Left lung (tissue), 10 donors: ENCODE results near the gene NWD2. TPM values are rescaled to one million over a fixed set of nuclear protein-coding genes. Genes with fewer than 3 reads are reported as not detected.

Experiments used
- ATAC-seq: fragments of 200-7000 bp; cut with Tn5 transposase; one replicate; pipeline ENCODE4 v1.9.1; 2020; ENCODE audit warnings: moderate library complexity
- DNase-seq, 4 donors: peaks; one replicate each; pipeline ENCODE4 v3.0.0-alpha.2; 2013 to 2020
- H3K27ac ChIP-seq, 2 donors: fragments of 200-600 bp; sonication (generic) in 1 of 2; one replicate each; pipeline versions ENCODE4 v1.5.0 to v1.8.0; 2020 to 2021
- H3K27me3 ChIP-seq, 2 donors: fragments of 200-600 bp; sonication (generic) in 1 of 2; one replicate each; pipeline versions ENCODE4 v1.5.0 to v1.8.0; 2020 to 2021
- H3K36me3 ChIP-seq, 2 donors: fragments of 200-600 bp; sonication (generic) in 1 of 2; one replicate each; pipeline versions ENCODE4 v1.5.0 to v1.8.0; 2020 to 2021
- H3K4me1 ChIP-seq, 2 donors: fragments of 200-600 bp; one replicate each; pipeline ENCODE4 v1.8.0; 2021
- H3K4me3 ChIP-seq, 2 donors: fragments of 200-600 bp; sonication (generic) in 1 of 2; one replicate each; pipeline versions ENCODE4 v1.5.0 to v1.8.0; 2020 to 2021; ENCODE audit warnings: mild to moderate bottlenecking in 1 of 2
- H3K9me3 ChIP-seq, 2 donors: fragments of 200-600 bp; sonication (generic) in 1 of 2; one replicate each; pipeline versions ENCODE4 v1.5.0 to v1.8.0; 2020 to 2021
- intact Hi-C, 2 donors: fragments of 100-400 bp; cut with DNase I; formaldehyde crosslinking; loops; one replicate each; pipeline versions ENCODE4 v1.11.2 to v1.14.2; 2022
- polyA plus RNA-seq, 6 donors: library from polyadenylated mRNA; unstranded; fragments of 120-200 nt; gene quantifications; one replicate each; pipeline ENCODE4 v1.2.1, GENCODE V29; 2013; ENCODE audit not compliant: insufficient read length in 6 of 6
- total RNA-seq, 2 donors: library from RNA; stranded (reverse); fragmentation: NEBNext Ultra II Directional; extraction: Animal tissue kit (Norgen Biotek cat#: 25700); gene quantifications; one replicate each; pipeline ENCODE4 v1.2.1, GENCODE V29; 2021
- TF ChIP-seq, protein P1 (sequence below), 2 donors: fragments of 200-600 bp; sonication (generic) in 1 of 2; IDR thresholded peaks; one replicate each; pipeline versions ENCODE4 v1.5.0 to v1.8.0; 2021; ENCODE audit warnings: antibody characterized with exemption in 2 of 2
- donor health status: DM: no; HTN: yes; CAD: no.
- donor health status: DM: no; HTN: no; CAD: no.

The NWD2 gene
- total and polyA plus RNA-seq, 8 donors = 0.01 to 0.03 (median 0.03) TPM; not detected in 3

GRCh38 chr4:37381040-37381668, 136.6 kb downstream of the NWD2 start:
- H3K9me3 ChIP-seq = no peaks in the 10 kb centered on the region
- no peaks in the 10 kb centered on the region for H3K4me1 ChIP-seq
- DNase-seq (no peak), ATAC-seq (no peak)
- TF ChIP-seq, protein P1, sequence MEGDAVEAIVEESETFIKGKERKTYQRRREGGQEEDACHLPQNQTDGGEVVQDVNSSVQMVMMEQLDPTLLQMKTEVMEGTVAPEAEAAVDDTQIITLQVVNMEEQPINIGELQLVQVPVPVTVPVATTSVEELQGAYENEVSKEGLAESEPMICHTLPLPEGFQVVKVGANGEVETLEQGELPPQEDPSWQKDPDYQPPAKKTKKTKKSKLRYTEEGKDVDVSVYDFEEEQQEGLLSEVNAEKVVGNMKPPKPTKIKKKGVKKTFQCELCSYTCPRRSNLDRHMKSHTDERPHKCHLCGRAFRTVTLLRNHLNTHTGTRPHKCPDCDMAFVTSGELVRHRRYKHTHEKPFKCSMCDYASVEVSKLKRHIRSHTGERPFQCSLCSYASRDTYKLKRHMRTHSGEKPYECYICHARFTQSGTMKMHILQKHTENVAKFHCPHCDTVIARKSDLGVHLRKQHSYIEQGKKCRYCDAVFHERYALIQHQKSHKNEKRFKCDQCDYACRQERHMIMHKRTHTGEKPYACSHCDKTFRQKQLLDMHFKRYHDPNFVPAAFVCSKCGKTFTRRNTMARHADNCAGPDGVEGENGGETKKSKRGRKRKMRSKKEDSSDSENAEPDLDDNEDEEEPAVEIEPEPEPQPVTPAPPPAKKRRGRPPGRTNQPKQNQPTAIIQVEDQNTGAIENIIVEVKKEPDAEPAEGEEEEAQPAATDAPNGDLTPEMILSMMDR (IDR thresholded peaks at IDR 0.05) = no peak
- no peak overlapping the region for H3K27ac ChIP-seq
- H3K27me3 ChIP-seq = peaks cover 0 to 7% of the 10 kb centered on the region in 2 donors
- H3K4me3 ChIP-seq = no peak overlapping the region
- no peaks in the 10 kb centered on the region for H3K36me3 ChIP-seq
- intact Hi-C loops = no loop called here

GRCh38 chr4:37383579-37384229, 139.2 kb downstream of the NWD2 start:
- Histone ChIP-seq H3K4me3 (no peak overlapping the region), H3K27me3 (peaks cover 0 to 7% of the 10 kb centered on the region in 2 donors), H3K36me3 (no peaks in the 10 kb centered on the region), H3K27ac (no peak overlapping the region), H3K4me1 (peaks cover 0 to under 1% of the 10 kb centered on the region in 2 donors), H3K9me3 (no peaks in the 10 kb centered on the region)
- TF ChIP-seq, protein P1 (IDR thresholded peaks at IDR 0.05) = peak in 1 of 2 donors; percentile 53
- intact Hi-C loops = no loop called here
- peak; percentile 72 for ATAC-seq
- peak in 1 of 4 donors; percentile 45 for DNase-seq

GRCh38 chr4:37385424-37385823, 140.9 kb downstream of the NWD2 start:
- H3K36me3 ChIP-seq = no peaks in the 10 kb centered on the region
- H3K4me1 ChIP-seq = peaks cover 0 to 4% of the 10 kb centered on the region in 2 donors
- H3K9me3 ChIP-seq = no peaks in the 10 kb centered on the region
- ATAC-seq (no peak), DNase-seq (no peak)
- TF ChIP-seq, protein P1 (IDR thresholded peaks at IDR 0.05) = no peak
- H3K27ac ChIP-seq = no peak overlapping the region
- H3K4me3 ChIP-seq = no peak overlapping the region
- intact Hi-C loops = no loop called here
- peaks cover 0 to 7% of the 10 kb centered on the region in 2 donors for H3K27me3 ChIP-seq

GRCh38 chr4:37388681-37389365, 144.3 kb downstream of the NWD2 start:
- Histone ChIP-seq H3K27me3 (no peaks in the 10 kb centered on the region), H3K36me3 (no peaks in the 10 kb centered on the region), H3K4me1 (peaks cover 5 to 17% of the 10 kb centered on the region in 2 donors), H3K27ac (no peak overlapping the region), H3K9me3 (no peaks in the 10 kb centered on the region), H3K4me3 (no peak overlapping the region)
- ATAC-seq = peak; percentile 32
- no peak for DNase-seq
- TF ChIP-seq, protein P1 (IDR thresholded peaks at IDR 0.05) = no peak
- intact Hi-C loops = no loop called here

GRCh38 chr4:37389366-37389765, 144.8 kb downstream of the NWD2 start:
- no peak for DNase-seq
- Histone ChIP-seq H3K27ac (no peak overlapping the region), H3K9me3 (no peaks in the 10 kb centered on the region), H3K4me3 (no peak overlapping the region), H3K27me3 (no peaks in the 10 kb centered on the region), H3K36me3 (no peaks in the 10 kb centered on the region), H3K4me1 (peaks cover 5 to 17% of the 10 kb centered on the region in 2 donors)
- TF ChIP-seq, protein P1 (IDR thresholded peaks at IDR 0.05) = no peak
- no peak for ATAC-seq
- intact Hi-C loops = no loop called here
